GM23338 (cell line): ENCODE measurements around the gene G6PC3. TPM values are rescaled to one million over a fixed set of nuclear protein-coding genes. Genes with fewer than 3 reads are reported as not detected.

Source experiments
- ATAC-seq: fragments of 200-7000 bp; cut with Tn5 transposase; 3 replicates; pipeline ENCODE4 v1.9.1; 2020
- DNase-seq: peaks from one replicate; pipeline ENCODE4 v3.0.0-alpha.2; 2015; ENCODE audit warnings: low spot score
- H2AFZ ChIP-seq: fragments of 200-600 bp; sonication (generic); 2 replicates; pipeline ENCODE4 v1.8.0; 2016; ENCODE audit warnings: antibody characterized with exemption, mild to moderate bottlenecking, moderate library complexity
- H3F3A ChIP-seq: fragments of 200-600 bp; sonication (generic); replicated peaks from 2 replicates; pipeline ENCODE4 v1.8.0; 2017; ENCODE audit warnings: antibody characterized with exemption, mixed run types, low read depth
- H3K27ac ChIP-seq: fragments of 200-600 bp; sonication (generic); 2 replicates; pipeline ENCODE4 v1.6.1; 2016; ENCODE audit warnings: low read depth
- H3K27me3 ChIP-seq: fragments of 200-600 bp; sonication (generic); 2 replicates; pipeline ENCODE4 v1.8.0; 2016; ENCODE audit warnings: mild to moderate bottlenecking, mixed run types, moderate library complexity; ENCODE audit not compliant: insufficient read depth
- H3K36me3 ChIP-seq: fragments of 200-600 bp; sonication (generic); 2 replicates; pipeline ENCODE4 v1.8.0; 2016; ENCODE audit warnings: mild to moderate bottlenecking; ENCODE audit not compliant: insufficient read depth
- H3K4me1 ChIP-seq: fragments of 200-600 bp; sonication (generic); 2 replicates; pipeline ENCODE4 v1.8.0; 2016; ENCODE audit warnings: mild to moderate bottlenecking, moderate library complexity; ENCODE audit not compliant: insufficient read depth
- H3K4me2 ChIP-seq: fragments of 200-600 bp; sonication (generic); 2 replicates; pipeline ENCODE4 v1.7.1; 2017; ENCODE audit warnings: mixed run types
- H3K4me3 ChIP-seq: fragments of 200-600 bp; sonication (generic); 2 replicates; pipeline ENCODE4 v1.6.1; 2016; ENCODE audit warnings: mixed run types
- H3K79me2 ChIP-seq: fragments of 200-600 bp; sonication (generic); replicated peaks from 2 replicates; pipeline ENCODE4 v1.8.0; 2017; ENCODE audit warnings: mild to moderate bottlenecking; ENCODE audit not compliant: insufficient read depth
- H3K9me2 ChIP-seq: fragments of 200-600 bp; sonication (generic); 2 replicates; pipeline ENCODE4 v1.8.0; 2017; ENCODE audit not compliant: insufficient read depth
- H4K20me1 ChIP-seq: fragments of 200-600 bp; sonication (generic); replicated peaks from 2 replicates; pipeline ENCODE4 v1.8.0; 2017; ENCODE audit warnings: mild to moderate bottlenecking; ENCODE audit not compliant: insufficient read depth
- H3K27ac Mint-ChIP-seq: 2 replicates; pipeline ENCODE4 v1.8.0; 2020; ENCODE audit warnings: inconsistent platforms, mild to moderate bottlenecking, moderate library complexity, mixed read lengths
- H3K27me3 Mint-ChIP-seq: 3 replicates; pipeline ENCODE4 v1.8.0; 2022; ENCODE audit warnings: low read depth, mild to moderate bottlenecking, moderate library complexity, mixed read lengths, inconsistent platforms; ENCODE audit not compliant: insufficient read depth, poor library complexity
- H3K36me3 Mint-ChIP-seq: 3 replicates; pipeline ENCODE4 v1.8.0; 2021; ENCODE audit warnings: low read depth, mild to moderate bottlenecking, inconsistent platforms, moderate library complexity, mixed read lengths
- H3K4me1 Mint-ChIP-seq: 3 replicates; pipeline ENCODE4 v1.8.0; 2020; ENCODE audit warnings: mild to moderate bottlenecking, inconsistent platforms, mixed read lengths
- H3K4me3 Mint-ChIP-seq: 3 replicates; pipeline ENCODE4 v1.8.0; 2021; ENCODE audit warnings: moderate library complexity, mild to moderate bottlenecking, inconsistent platforms, mixed read lengths
- H3K9me3 Mint-ChIP-seq: 3 replicates; pipeline ENCODE4 v1.8.0; 2020; ENCODE audit warnings: moderate library complexity, mild to moderate bottlenecking, inconsistent platforms, mixed read lengths
- CREB1 ChIP-seq: fragments of 250-450 bp; sonication (Bioruptor Pico); IDR thresholded peaks from 2 replicates; pipeline ENCODE4 v1.5.0; 2020; ENCODE audit warnings: low read depth, mild to moderate bottlenecking, moderate library complexity
- CTCF ChIP-seq, 2 experiments: fragments of 200-600 bp in 1 of 2; sonication (generic) in 1 of 2; conservative IDR thresholded peaks; 2 replicates each; pipeline versions ENCODE4 v1.5.1 to v1.6.1; 2016 to 2017; ENCODE audit warnings: antibody characterized with exemption in 2 of 2, low read depth in 2 of 2, mild to moderate bottlenecking in 2 of 2, moderate library complexity in 1 of 2
- ETS1 ChIP-seq: IDR thresholded peaks from 2 replicates; pipeline ENCODE4 v1.6.1; 2016; ENCODE audit warnings: antibody characterized with exemption
- EZH2 ChIP-seq: fragments of 200-600 bp; sonication (generic); IDR thresholded peaks from one replicate; pipeline ENCODE4 v1.8.0; 2017; ENCODE audit warnings: antibody characterized with exemption, mild to moderate bottlenecking, low read depth; ENCODE audit not compliant: unreplicated experiment
- EZH2phosphoT487 ChIP-seq: fragments of 200-600 bp; sonication (generic); IDR thresholded peaks from one replicate; pipeline ENCODE4 v1.8.1; 2018; ENCODE audit warnings: antibody characterized with exemption; ENCODE audit not compliant: unreplicated experiment
- JUNB ChIP-seq: IDR thresholded peaks from one replicate; pipeline ENCODE4 v1.6.1; 2016; ENCODE audit warnings: antibody characterized with exemption; ENCODE audit not compliant: unreplicated experiment
- NANOG ChIP-seq: IDR thresholded peaks from 2 replicates; pipeline ENCODE4 v1.6.1; 2016; ENCODE audit warnings: antibody characterized with exemption, borderline replicate concordance
- POLR2AphosphoS5 ChIP-seq: IDR thresholded peaks from 2 replicates; pipeline ENCODE4 v1.6.1; 2016; ENCODE audit warnings: antibody characterized with exemption, low read depth
- REST ChIP-seq: IDR thresholded peaks from one replicate; pipeline ENCODE4 v1.6.1; 2018; ENCODE audit warnings: antibody characterized with exemption; ENCODE audit not compliant: unreplicated experiment
- STAT1 ChIP-seq: IDR thresholded peaks from one replicate; pipeline ENCODE4 v1.6.1; 2016; ENCODE audit warnings: antibody characterized with exemption; ENCODE audit not compliant: unreplicated experiment
- ZNF114 ChIP-seq: fragments of 250-450 bp; sonication (Bioruptor Pico); IDR thresholded peaks from 2 replicates; pipeline ENCODE4 v1.5.0; 2020; ENCODE audit warnings: mild to moderate bottlenecking, moderate library complexity
- ZNF331 ChIP-seq: fragments of 250-450 bp; sonication (Bioruptor Pico); IDR thresholded peaks from 2 replicates; pipeline ENCODE4 v1.5.0; 2020; ENCODE audit warnings: low read depth, mild to moderate bottlenecking, moderate library complexity
- ZNF462 ChIP-seq: fragments of 250-450 bp; sonication (Bioruptor Pico); IDR thresholded peaks from 2 replicates; pipeline ENCODE4 v1.5.0; 2020; ENCODE audit warnings: mild to moderate bottlenecking, moderate library complexity
- polyA plus RNA-seq: library from polyadenylated mRNA; unstranded; fragments of >200 nt; fragmentation: Nextera tagmentation; extraction: Ambion mirVana; gene quantifications from 2 replicates; pipeline ENCODE4 v1.2.1, GENCODE V29; 2016
- total RNA-seq: library from RNA; depleted of rRNA; stranded (reverse); fragments of >200 nt; shearing (Covaris generic); gene quantifications from 2 replicates; pipeline ENCODE4 v1.2.3, GENCODE V29; 2014

Gene G6PC3
- total and polyA plus RNA-seq, 2 experiments from 2014 or later: 112 to 143 TPM

- peak overlapping the region; percentile 43 for H3K4me3 ChIP-seq
- Mint-ChIP-seq H3K36me3 (peaks cover 47% of the 10 kb centered on the region), H3K4me1 (peaks cover 43% of the 10 kb centered on the region), H3K4me3 (peak overlapping the region; percentile 67), H3K27ac (peak overlapping the region; percentile 94), H3K27me3 (peaks cover 25% of the 10 kb centered on the region), H3K9me3 (no peaks in the 10 kb centered on the region; the same call in 2 of the 3 replicates)
- H2AFZ ChIP-seq: no peak overlapping the region
- 0 out of 2 replicates have a peak, but pooled peaks cover 13% of the 10 kb centered on the region for H3F3A ChIP-seq
- ATAC-seq (peak; percentile 28), DNase-seq (peak; percentile 53)
- H3K27ac ChIP-seq: no peak overlapping the region; the same call in 1 of the 2 replicates
- no peaks in the 10 kb centered on the region for H3K9me2 ChIP-seq
- H4K20me1 ChIP-seq: no peaks in the 10 kb centered on the region; the same call in 1 of the 2 replicates
- no peaks in the 10 kb centered on the region; the same call in 1 of the 2 replicates for H3K36me3 ChIP-seq
- no peaks in the 10 kb centered on the region for H3K27me3 ChIP-seq
- TF ChIP-seq NANOG (no peak), STAT1 (no peak), REST (no peak), ZNF331 (CRISPR knock-in tag) (no peak), CTCF (conservative IDR thresholded peaks at IDR 0.05; ENCODE audit: low read depth in 2 of 2) (no peak), EZH2phosphoT487 (no peak), ZNF114 (CRISPR knock-in tag) (no peak), CREB1 (CRISPR knock-in tag) (no peak), JUNB (no peak), ETS1 (no peak), POLR2AphosphoS5 (no peak), ZNF462 (CRISPR knock-in tag) (no peak), EZH2 (no peak)
- H3K79me2 ChIP-seq: no peaks in the 10 kb centered on the region
- peaks cover 16% of the 10 kb centered on the region for H3K4me1 ChIP-seq
- peak overlapping the region; percentile 74 for H3K4me2 ChIP-seq
These were observed 16.8 kb downstream of the G6PC3 start for GRCh38 chr17:44087319-44087718.
